ENCODE results near the gene RSRP1. TPM values are rescaled to one million over a fixed set of nuclear protein-coding genes. Genes with fewer than 3 reads are reported as not detected.

RSRP1 gene
- total and polyA plus RNA-seq, 2 of the 4 experiments (the other 2 are of a cell fraction), result 71.0 TPM

GRCh38 chr1:25253911-25254310 lies 6.7 kb upstream of the RSRP1 start (continued):
- TF ChIP-seq RCOR1 (IDR thresholded peaks at IDR 0.05; ENCODE audit: insufficient replicate concordance, low read length) (no peak), CHD1 (IDR thresholded peaks at IDR 0.05; ENCODE audit: low read depth, low read length) (no peak), FOS (IDR thresholded peaks at IDR 0.05; ENCODE audit: low read depth, low read length) (0 out of 2 replicates have a peak, but pooled peaks have one; percentile 41), NFE2L2 (IDR thresholded peaks at IDR 0.05; ENCODE audit: low read depth, low read length) (no peak), BHLHE40 (IDR thresholded peaks at IDR 0.05; ENCODE audit: low read depth, low read length) (no peak; the same call in 1 of the 2 replicates)
